ENCODE data around the gene CDKN1A.

Gene CDKN1A

GRCh38 chr6:36676141-36677058, 2.1 kb upstream of the CDKN1A start (continued):
- no peak for TF ChIP-seq OSR2 (tag by site-specific recombination; IDR thresholded peaks at IDR 0.05)
- no peak for TF ChIP-seq ZNF626 (tag by site-specific recombination; IDR thresholded peaks at IDR 0.05)
- TF ChIP-seq ZNF433 (tag by site-specific recombination; IDR thresholded peaks at IDR 0.05; ENCODE audit: low read depth): no peak
- TF ChIP-seq, protein P1, sequence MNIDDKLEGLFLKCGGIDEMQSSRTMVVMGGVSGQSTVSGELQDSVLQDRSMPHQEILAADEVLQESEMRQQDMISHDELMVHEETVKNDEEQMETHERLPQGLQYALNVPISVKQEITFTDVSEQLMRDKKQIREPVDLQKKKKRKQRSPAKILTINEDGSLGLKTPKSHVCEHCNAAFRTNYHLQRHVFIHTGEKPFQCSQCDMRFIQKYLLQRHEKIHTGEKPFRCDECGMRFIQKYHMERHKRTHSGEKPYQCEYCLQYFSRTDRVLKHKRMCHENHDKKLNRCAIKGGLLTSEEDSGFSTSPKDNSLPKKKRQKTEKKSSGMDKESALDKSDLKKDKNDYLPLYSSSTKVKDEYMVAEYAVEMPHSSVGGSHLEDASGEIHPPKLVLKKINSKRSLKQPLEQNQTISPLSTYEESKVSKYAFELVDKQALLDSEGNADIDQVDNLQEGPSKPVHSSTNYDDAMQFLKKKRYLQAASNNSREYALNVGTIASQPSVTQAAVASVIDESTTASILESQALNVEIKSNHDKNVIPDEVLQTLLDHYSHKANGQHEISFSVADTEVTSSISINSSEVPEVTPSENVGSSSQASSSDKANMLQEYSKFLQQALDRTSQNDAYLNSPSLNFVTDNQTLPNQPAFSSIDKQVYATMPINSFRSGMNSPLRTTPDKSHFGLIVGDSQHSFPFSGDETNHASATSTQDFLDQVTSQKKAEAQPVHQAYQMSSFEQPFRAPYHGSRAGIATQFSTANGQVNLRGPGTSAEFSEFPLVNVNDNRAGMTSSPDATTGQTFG (tag by site-specific recombination; IDR thresholded peaks at IDR 0.05; ENCODE audit: borderline replicate concordance): no peak
- TF ChIP-seq, protein P2, sequence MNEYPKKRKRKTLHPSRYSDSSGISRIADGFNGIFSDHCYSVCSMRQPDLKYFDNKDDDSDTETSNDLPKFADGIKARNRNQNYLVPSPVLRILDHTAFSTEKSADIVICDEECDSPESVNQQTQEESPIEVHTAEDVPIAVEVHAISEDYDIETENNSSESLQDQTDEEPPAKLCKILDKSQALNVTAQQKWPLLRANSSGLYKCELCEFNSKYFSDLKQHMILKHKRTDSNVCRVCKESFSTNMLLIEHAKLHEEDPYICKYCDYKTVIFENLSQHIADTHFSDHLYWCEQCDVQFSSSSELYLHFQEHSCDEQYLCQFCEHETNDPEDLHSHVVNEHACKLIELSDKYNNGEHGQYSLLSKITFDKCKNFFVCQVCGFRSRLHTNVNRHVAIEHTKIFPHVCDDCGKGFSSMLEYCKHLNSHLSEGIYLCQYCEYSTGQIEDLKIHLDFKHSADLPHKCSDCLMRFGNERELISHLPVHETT (tag by site-specific recombination; IDR thresholded peaks at IDR 0.05): no peak
- TF ChIP-seq ZNF624 (tag by site-specific recombination; IDR thresholded peaks at IDR 0.05): 0 out of 2 replicates have a peak, but pooled peaks have one; percentile 27
- TF ChIP-seq ZNF24 (tag by site-specific recombination; IDR thresholded peaks at IDR 0.05): no peak
- no peak for TF ChIP-seq KLF16 (tag by site-specific recombination; IDR thresholded peaks at IDR 0.05)
- TF ChIP-seq ZFHX2 (tag by site-specific recombination; conservative IDR thresholded peaks at IDR 0.05): no peak
- no peak for TF ChIP-seq PRDM1 (tag by site-specific recombination; IDR thresholded peaks at IDR 0.05)
- no peak for TF ChIP-seq ZNF324 (tag by site-specific recombination; IDR thresholded peaks at IDR 0.05)
- peak; percentile 86 for TF ChIP-seq ZIC2 (tag by site-specific recombination; IDR thresholded peaks at IDR 0.05)
- no peak for TF ChIP-seq ZNF404 (tag by site-specific recombination; IDR thresholded peaks at IDR 0.05)
- no peak for TF ChIP-seq ZNF529 (tag by site-specific recombination; IDR thresholded peaks at IDR 0.05; ENCODE audit: insufficient replicate concordance)
- TF ChIP-seq ZBTB7A (tag by site-specific recombination; IDR thresholded peaks at IDR 0.05; ENCODE audit: low read depth): no peak
- TF ChIP-seq ZNF521 (tag by site-specific recombination; IDR thresholded peaks at IDR 0.05): no peak
- no peak for TF ChIP-seq ZNF292 (tag by site-specific recombination; IDR thresholded peaks at IDR 0.05; ENCODE audit: borderline replicate concordance, low read depth)
- TF ChIP-seq MYNN (tag by site-specific recombination; IDR thresholded peaks at IDR 0.05; ENCODE audit: borderline replicate concordance): no peak
- TF ChIP-seq, protein P3, sequence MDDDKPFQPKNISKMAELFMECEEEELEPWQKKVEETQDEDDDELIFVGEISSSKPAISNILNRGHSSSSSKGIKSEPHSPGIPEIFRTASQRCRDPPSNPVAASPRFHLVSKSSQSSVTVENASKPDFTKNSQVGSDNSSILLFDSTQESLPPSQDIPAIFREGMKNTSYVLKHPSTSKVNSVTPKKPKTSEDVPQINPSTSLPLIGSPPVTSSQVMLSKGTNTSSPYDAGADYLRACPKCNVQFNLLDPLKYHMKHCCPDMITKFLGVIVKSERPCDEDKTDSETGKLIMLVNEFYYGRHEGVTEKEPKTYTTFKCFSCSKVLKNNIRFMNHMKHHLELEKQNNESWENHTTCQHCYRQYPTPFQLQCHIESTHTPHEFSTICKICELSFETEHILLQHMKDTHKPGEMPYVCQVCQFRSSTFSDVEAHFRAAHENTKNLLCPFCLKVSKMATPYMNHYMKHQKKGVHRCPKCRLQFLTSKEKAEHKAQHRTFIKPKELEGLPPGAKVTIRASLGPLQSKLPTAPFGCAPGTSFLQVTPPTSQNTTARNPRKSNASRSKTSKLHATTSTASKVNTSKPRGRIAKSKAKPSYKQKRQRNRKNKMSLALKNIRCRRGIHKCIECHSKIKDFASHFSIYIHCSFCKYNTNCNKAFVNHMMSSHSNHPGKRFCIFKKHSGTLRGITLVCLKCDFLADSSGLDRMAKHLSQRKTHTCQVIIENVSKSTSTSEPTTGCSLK (tag by site-specific recombination; IDR thresholded peaks at IDR 0.05): no peak
- TF ChIP-seq SCRT1 (tag by site-specific recombination; IDR thresholded peaks at IDR 0.05; ENCODE audit: borderline replicate concordance): no peak
- TF ChIP-seq ZNF221 (tag by site-specific recombination; IDR thresholded peaks at IDR 0.05; ENCODE audit: borderline replicate concordance): no peak
- no peak for TF ChIP-seq ZBTB11 (tag by site-specific recombination; conservative IDR thresholded peaks at IDR 0.05; ENCODE audit: low read depth)
- TF ChIP-seq ZNF280D (tag by site-specific recombination; IDR thresholded peaks at IDR 0.05): no peak
- no peak for TF ChIP-seq ZXDB (tag by site-specific recombination; IDR thresholded peaks at IDR 0.05)
- TF ChIP-seq ZNF146 (tag by site-specific recombination; IDR thresholded peaks at IDR 0.05): no peak
- TF ChIP-seq ZBTB21 (tag by site-specific recombination; IDR thresholded peaks at IDR 0.05): no peak
- peak; percentile 54; the same call in 1 of the 2 replicates for TF ChIP-seq IKZF3 (tag by site-specific recombination; IDR thresholded peaks at IDR 0.05)
